Ovary (tissue), 3 donors: ENCODE measurements around the gene TOM1L2.

Experiments used
- POLR2A ChIP-seq: fragments of 450-650 bp; IDR thresholded peaks from one replicate; pipeline ENCODE4 v1.6.1; 2017; ENCODE audit warnings: antibody characterized with exemption, mild to moderate bottlenecking, moderate library complexity
- TF ChIP-seq, protein P1 (sequence below), 3 donors: fragments of 450-650 bp in 2 of 3; fragments of 200-600 bp in 1 of 3; IDR thresholded peaks; one replicate each; pipeline versions ENCODE4 v1.5.1 to v1.8.0; 2016 to 2022; ENCODE audit warnings: antibody characterized with exemption in 3 of 3, mild to moderate bottlenecking in 1 of 3
- donor health status: DM: no; HTN: no; CAD: no.

DNA sequence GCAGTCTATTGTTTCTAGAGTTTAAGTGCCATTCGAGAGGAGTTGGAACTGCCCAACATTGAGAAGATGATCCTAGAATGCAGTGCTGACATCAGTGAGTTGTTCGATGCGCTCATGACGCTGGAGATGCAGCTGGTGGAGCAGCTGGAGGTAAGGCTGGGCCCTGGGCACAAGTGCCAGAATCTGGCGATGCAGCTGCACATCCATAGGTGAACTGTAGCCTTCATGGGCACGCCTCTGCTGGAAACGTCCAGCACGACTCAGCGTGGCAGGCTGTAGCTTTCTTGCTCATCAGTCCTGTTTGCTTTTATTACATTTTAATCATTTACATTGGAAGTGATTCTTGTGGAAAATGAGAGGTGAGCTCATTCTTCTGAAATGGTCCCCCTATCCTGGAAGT, 32.1 kb upstream of the TOM1L2 start:
- no peak for TF ChIP-seq POLR2A
- TF ChIP-seq, protein P1, sequence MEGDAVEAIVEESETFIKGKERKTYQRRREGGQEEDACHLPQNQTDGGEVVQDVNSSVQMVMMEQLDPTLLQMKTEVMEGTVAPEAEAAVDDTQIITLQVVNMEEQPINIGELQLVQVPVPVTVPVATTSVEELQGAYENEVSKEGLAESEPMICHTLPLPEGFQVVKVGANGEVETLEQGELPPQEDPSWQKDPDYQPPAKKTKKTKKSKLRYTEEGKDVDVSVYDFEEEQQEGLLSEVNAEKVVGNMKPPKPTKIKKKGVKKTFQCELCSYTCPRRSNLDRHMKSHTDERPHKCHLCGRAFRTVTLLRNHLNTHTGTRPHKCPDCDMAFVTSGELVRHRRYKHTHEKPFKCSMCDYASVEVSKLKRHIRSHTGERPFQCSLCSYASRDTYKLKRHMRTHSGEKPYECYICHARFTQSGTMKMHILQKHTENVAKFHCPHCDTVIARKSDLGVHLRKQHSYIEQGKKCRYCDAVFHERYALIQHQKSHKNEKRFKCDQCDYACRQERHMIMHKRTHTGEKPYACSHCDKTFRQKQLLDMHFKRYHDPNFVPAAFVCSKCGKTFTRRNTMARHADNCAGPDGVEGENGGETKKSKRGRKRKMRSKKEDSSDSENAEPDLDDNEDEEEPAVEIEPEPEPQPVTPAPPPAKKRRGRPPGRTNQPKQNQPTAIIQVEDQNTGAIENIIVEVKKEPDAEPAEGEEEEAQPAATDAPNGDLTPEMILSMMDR (IDR thresholded peaks at IDR 0.05): no peak
